Cardiac muscle cell (in vitro differentiated cells and primary cell): ENCODE data around the gene MIGA2. TPM values are rescaled to one million over a fixed set of nuclear protein-coding genes. Genes with fewer than 3 reads are reported as not detected.

ENCODE experiments used
- DNase-seq, 2 donors: peaks; one replicate each; pipeline versions ENCODE4 v3.0.0 to v3.0.0-alpha.2; 2010 to 2017; ENCODE audit warnings: low read depth in 1 of 2, low spot score in 1 of 2
- H3K27ac ChIP-seq: fragments of 200-600 bp; sonication (generic); 2 replicates; pipeline ENCODE4 v1.5.1; 2016
- H3K27me3 ChIP-seq: fragments of 200-600 bp; sonication (generic); 2 replicates; pipeline ENCODE4 v1.6.0; 2016; ENCODE audit warnings: control low read depth
- H3K36me3 ChIP-seq: fragments of 200-600 bp; sonication (generic); 2 replicates; pipeline ENCODE4 v1.5.1; 2016; ENCODE audit warnings: control low read depth
- H3K4me1 ChIP-seq: fragments of 200-600 bp; sonication (generic); 2 replicates; pipeline ENCODE4 v1.8.1; 2017; ENCODE audit warnings: low read depth, mild to moderate bottlenecking, mixed run types
- H3K4me3 ChIP-seq: fragments of 200-600 bp; sonication (generic); 2 replicates; pipeline ENCODE4 v1.5.1; 2016; ENCODE audit warnings: mild to moderate bottlenecking
- H3K9me3 ChIP-seq: fragments of 200-600 bp; sonication (generic); 2 replicates; pipeline ENCODE4 v1.5.1; 2017; ENCODE audit warnings: low read depth, mild to moderate bottlenecking, control low read depth
- CTCF ChIP-seq: IDR thresholded peaks from 2 replicates; pipeline ENCODE4 v1.5.1; 2012; ENCODE audit warnings: low read depth, mild to moderate bottlenecking, low read length
- polyA plus RNA-seq: library from polyadenylated mRNA; unstranded; fragments of >200 nt; fragmentation: Nextera tagmentation; extraction: Ambion mirVana; gene quantifications from 2 replicates; pipeline ENCODE4 v1.2.1, GENCODE V29; 2016
- total RNA-seq: library from RNA; depleted of rRNA; stranded (reverse); fragments of >200 nt; gene quantifications from 2 replicates; pipeline ENCODE4 v1.2.3, GENCODE V29; 2016

Gene MIGA2
- total and polyA plus RNA-seq, 2 experiments from 2014 or later: 48.7 to 69.8 TPM

GRCh38 chr9:129012343-129012742 is 24.1 kb upstream of the MIGA2 start:
- DNase-seq: no peak
- no peak overlapping the region for H3K27ac ChIP-seq
- no peak overlapping the region for H3K4me3 ChIP-seq
- TF ChIP-seq CTCF: no peak
- peaks cover 14% of the 10 kb centered on the region for H3K36me3 ChIP-seq
- no peaks in the 10 kb centered on the region for H3K27me3 ChIP-seq
- no peaks in the 10 kb centered on the region for H3K9me3 ChIP-seq
- peaks cover 5% of the 10 kb centered on the region for H3K4me1 ChIP-seq

DNA sequence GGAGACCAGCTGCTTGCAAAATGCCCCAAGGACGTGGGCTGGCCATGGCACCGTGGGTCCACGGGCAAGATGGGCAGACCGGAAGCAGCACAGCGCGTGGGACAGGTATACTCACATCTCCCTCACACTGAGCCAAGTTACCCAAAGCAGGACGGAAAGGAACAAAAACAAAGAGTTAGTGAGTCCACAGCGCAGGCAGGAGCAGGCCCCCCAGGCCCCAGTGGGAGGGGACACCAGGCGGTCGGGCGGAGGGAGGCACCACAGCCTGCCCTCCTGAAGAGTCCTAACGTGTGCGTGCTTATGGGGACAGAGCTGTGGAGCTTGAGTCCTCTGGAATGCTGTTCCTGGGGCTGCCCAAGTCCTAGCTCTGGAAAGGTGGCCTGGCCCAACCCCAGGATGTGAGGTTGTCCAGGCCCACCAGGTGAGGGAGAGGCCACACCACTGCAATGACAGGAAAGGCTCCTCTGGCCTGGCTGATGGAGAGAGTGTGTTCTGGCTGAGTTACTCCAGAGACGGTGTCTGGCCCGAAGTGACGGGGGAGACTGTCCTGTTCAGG is 23.5 kb upstream of the MIGA2 start:
- peaks cover 11% of the 10 kb centered on the region for H3K36me3 ChIP-seq
- H3K4me3 ChIP-seq: no peak overlapping the region
- no peak for DNase-seq
- no peak for TF ChIP-seq CTCF
- no peaks in the 10 kb centered on the region for H3K4me1 ChIP-seq
- H3K27ac ChIP-seq: no peak overlapping the region
- H3K9me3 ChIP-seq: no peaks in the 10 kb centered on the region
- no peaks in the 10 kb centered on the region for H3K27me3 ChIP-seq

DNA sequence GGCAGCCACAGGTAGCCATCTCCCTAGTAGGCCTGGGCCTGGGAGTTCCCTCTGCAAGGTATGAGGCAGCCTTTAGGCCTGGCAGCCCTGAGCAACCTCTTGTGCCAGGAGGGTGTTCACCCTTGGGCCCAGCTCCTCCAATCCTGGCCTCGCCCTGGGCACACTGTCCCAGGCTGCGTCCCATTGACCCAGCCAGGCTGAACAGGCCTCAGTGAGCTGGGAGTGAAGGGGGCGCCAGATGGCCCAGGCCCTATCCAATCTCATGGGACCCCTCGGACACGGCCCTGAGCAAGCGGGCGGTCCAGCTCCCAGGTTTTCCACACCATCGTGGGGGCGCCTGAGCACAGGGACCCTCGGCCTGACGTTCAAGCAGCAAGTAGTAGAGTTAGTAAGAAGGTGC is 22.8 kb upstream of the MIGA2 start:
- no peak overlapping the region for H3K4me3 ChIP-seq
- no peaks in the 10 kb centered on the region for H3K27me3 ChIP-seq
- no peak for TF ChIP-seq CTCF
- DNase-seq: no peak
- peaks cover 11% of the 10 kb centered on the region for H3K36me3 ChIP-seq
- no peaks in the 10 kb centered on the region for H3K9me3 ChIP-seq
- H3K4me1 ChIP-seq: no peaks in the 10 kb centered on the region
- no peak overlapping the region for H3K27ac ChIP-seq

- Histone ChIP-seq H3K36me3 (peaks cover 11% of the 10 kb centered on the region), H3K27me3 (no peaks in the 10 kb centered on the region), H3K4me3 (no peak overlapping the region), H3K27ac (no peak overlapping the region), H3K9me3 (no peaks in the 10 kb centered on the region), H3K4me1 (no peaks in the 10 kb centered on the region)
- TF ChIP-seq CTCF: no peak
- no peak for DNase-seq
These were observed 22.3 kb upstream of the MIGA2 start for GRCh38 chr9:129014124-129014523.

GRCh38 chr9:129014608-129015007 is 21.8 kb upstream of the MIGA2 start:
- Histone ChIP-seq H3K4me1 (no peaks in the 10 kb centered on the region), H3K27ac (no peak overlapping the region), H3K4me3 (no peak overlapping the region), H3K36me3 (peaks cover 11% of the 10 kb centered on the region), H3K27me3 (no peaks in the 10 kb centered on the region), H3K9me3 (no peaks in the 10 kb centered on the region)
- no peak for TF ChIP-seq CTCF
- no peak for DNase-seq

GRCh38 chr9:129021091-129021490 is 15.3 kb upstream of the MIGA2 start:
- Histone ChIP-seq H3K9me3 (no peaks in the 10 kb centered on the region), H3K27ac (peak overlapping the region; percentile 21), H3K36me3 (no peaks in the 10 kb centered on the region), H3K4me3 (no peak overlapping the region), H3K4me1 (peaks cover 2% of the 10 kb centered on the region), H3K27me3 (no peaks in the 10 kb centered on the region)
- no peak for DNase-seq
- no peak for TF ChIP-seq CTCF
